Pancreas (tissue), 10 donors: ENCODE data around the gene CALML3. TPM values are rescaled to one million over a fixed set of nuclear protein-coding genes. Genes with fewer than 3 reads are reported as not detected.

ENCODE experiments used
- ATAC-seq, 4 donors: fragments of 200-7000 bp; cut with Tn5 transposase; one replicate each; pipeline versions ENCODE4 v1.8.0 to v1.9.1; 2020; ENCODE audit warnings: mild to moderate bottlenecking in 4 of 4, moderate library complexity in 4 of 4
- DNase-seq, 6 donors: peaks; one replicate each; pipeline ENCODE4 v3.0.0-alpha.2; 2020
- FAIRE-seq: peaks from 2 replicates; lab custom pipeline; 2012; peaks lifted over from hg19 to GRCh38; lab: Jason Lieb, UNC
- H3K27ac ChIP-seq, 4 donors: fragments of 200-600 bp; sonication (generic); 1 replicate in 3 of 4; 2 replicates in 1 of 4; pipeline versions ENCODE4 v1.5.0 to v1.8.0; 2020
- H3K27me3 ChIP-seq, 4 donors: fragments of 200-600 bp; one replicate each; pipeline ENCODE4 v1.8.0; 2021
- H3K36me3 ChIP-seq, 3 donors: fragments of 200-600 bp; sonication (generic) in 1 of 3; one replicate each; pipeline versions ENCODE4 v1.5.0 to v1.8.0; 2020 to 2021
- H3K4me1 ChIP-seq, 3 donors: fragments of 200-600 bp; one replicate each; pipeline ENCODE4 v1.8.0; 2021
- H3K4me3 ChIP-seq, 4 donors: fragments of 200-600 bp; sonication (generic) in 2 of 4; one replicate each; pipeline versions ENCODE4 v1.5.0 to v1.8.0; 2020 to 2021
- H3K9me3 ChIP-seq, 4 donors: fragments of 200-600 bp; one replicate each; pipeline ENCODE4 v1.8.0; 2021
- CTCF ChIP-seq, 4 donors: fragments of 200-600 bp; sonication (generic) in 3 of 4; IDR thresholded peaks; one replicate each; pipeline versions ENCODE4 v1.5.0 to v1.8.0; 2021; ENCODE audit warnings: antibody characterized with exemption in 4 of 4
- WGBS, 2 donors: extraction: QIAGEN DNeasy Blood & Tissue Kit; methylation state at CpG; one replicate each; pipeline ENCODE4 v1.1.7; 2013; 5-methylcytosine and 5-hydroxymethylcytosine counted together
- intact Hi-C, 3 donors: fragments of 100-400 bp; cut with DNase I; formaldehyde crosslinking; loops; one replicate each; pipeline versions ENCODE4 v1.11.1 to v1.14.2; 2022
- polyA plus RNA-seq, 2 donors: library from polyadenylated mRNA; stranded (reverse); fragments of 200-250 nt; gene quantifications; one replicate each; pipeline ENCODE4 v1.2.3, GENCODE V29; 2013
- total RNA-seq, 6 donors: library from RNA; stranded (reverse); fragmentation: NEBNext Ultra II Directional in 4 of 6; extraction: Animal tissue kit (Norgen Biotek cat#: 25700) in 4 of 6; gene quantifications; one replicate each; pipeline versions ENCODE4 v1.2.1 to v1.2.4, GENCODE V29; 2021 to 2023
- donor health status: healthy with polysubstance abuse.
- donor health status: DM: no; HTN: no; CAD: no; lungs with moderate emphysema.
- donor health status: DM: no; HTN: no; CAD: no.
- donor health status: control.
- donor health status: control.
- donor health status: Bipolar disorder and iron deficiency.
- donor health status: DM: yes; HTN: yes; CAD: no.
- donor health status: DM: no; HTN: no; CAD: no.
- donor health status: DM: no; HTN: no; CAD: no.
- donor health status: DM: yes; HTN: yes; CAD: no.

The CALML3 gene
- total and polyA plus RNA-seq, 8 donors = 0.05 to 0.08 TPM; not detected in 6

- no peaks in the 10 kb centered on the region for H3K27me3 ChIP-seq
- H3K27ac ChIP-seq = peak overlapping the region in 3 of 4 donors; percentile 26 to 50 (median 38)
- ATAC-seq (peak in 2 of 4 donors; percentile 1 to 7), FAIRE-seq (no peak), DNase-seq (peak in 2 of 6 donors; percentile 2 to 41)
- intact Hi-C loops = no loop called here
- peaks cover 21 to 28% (median 24%) of the 10 kb centered on the region in 3 donors for H3K4me1 ChIP-seq
- no peaks in the 10 kb centered on the region for H3K36me3 ChIP-seq
- no peak for TF ChIP-seq CTCF (IDR thresholded peaks at IDR 0.05)
- 73% methylated on average over 14 of the region's 14 CpGs for WGBS, 2 donors
- no peak overlapping the region for H3K4me3 ChIP-seq
- no peaks in the 10 kb centered on the region for H3K9me3 ChIP-seq
These were observed 21.9 kb upstream of the CALML3 start for GRCh38 chr10:5502571-5503476.

DNA sequence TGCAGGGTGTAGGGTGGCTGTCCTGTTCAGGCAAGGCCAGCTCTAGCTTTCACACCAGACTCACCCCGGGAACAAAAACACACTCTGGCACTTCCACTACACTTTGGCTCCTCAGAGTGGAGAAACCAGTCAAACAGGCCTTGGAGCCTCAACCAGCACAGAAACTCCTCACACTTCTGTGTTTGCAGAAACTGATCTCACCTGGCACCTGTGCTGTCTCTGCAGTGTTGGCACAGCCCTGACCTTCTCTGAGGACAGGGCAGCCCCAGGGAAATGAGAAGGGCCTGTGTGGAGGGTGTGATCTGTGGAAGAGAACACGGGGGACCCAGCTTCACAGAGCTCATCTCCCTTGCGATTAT is 21.3 kb upstream of the CALML3 start:
- no peaks in the 10 kb centered on the region for H3K9me3 ChIP-seq
- H3K4me1 ChIP-seq = peaks cover 21 to 28% (median 24%) of the 10 kb centered on the region in 3 donors
- WGBS, 2 donors = 15 to 22% methylated on average over 3 of the region's 3 CpGs
- peak; percentile 59 to 90 (median 82) for DNase-seq
- no peaks in the 10 kb centered on the region for H3K27me3 ChIP-seq
- no peak for FAIRE-seq
- H3K27ac ChIP-seq = peak overlapping the region in 2 of 4 donors; percentile 38 to 69
- H3K36me3 ChIP-seq = no peaks in the 10 kb centered on the region
- H3K4me3 ChIP-seq = no peak overlapping the region
- intact Hi-C loops = no loop called here
- peak; percentile 92 to 97 (median 94) for ATAC-seq
- no peak for TF ChIP-seq CTCF (IDR thresholded peaks at IDR 0.05)

DNA sequence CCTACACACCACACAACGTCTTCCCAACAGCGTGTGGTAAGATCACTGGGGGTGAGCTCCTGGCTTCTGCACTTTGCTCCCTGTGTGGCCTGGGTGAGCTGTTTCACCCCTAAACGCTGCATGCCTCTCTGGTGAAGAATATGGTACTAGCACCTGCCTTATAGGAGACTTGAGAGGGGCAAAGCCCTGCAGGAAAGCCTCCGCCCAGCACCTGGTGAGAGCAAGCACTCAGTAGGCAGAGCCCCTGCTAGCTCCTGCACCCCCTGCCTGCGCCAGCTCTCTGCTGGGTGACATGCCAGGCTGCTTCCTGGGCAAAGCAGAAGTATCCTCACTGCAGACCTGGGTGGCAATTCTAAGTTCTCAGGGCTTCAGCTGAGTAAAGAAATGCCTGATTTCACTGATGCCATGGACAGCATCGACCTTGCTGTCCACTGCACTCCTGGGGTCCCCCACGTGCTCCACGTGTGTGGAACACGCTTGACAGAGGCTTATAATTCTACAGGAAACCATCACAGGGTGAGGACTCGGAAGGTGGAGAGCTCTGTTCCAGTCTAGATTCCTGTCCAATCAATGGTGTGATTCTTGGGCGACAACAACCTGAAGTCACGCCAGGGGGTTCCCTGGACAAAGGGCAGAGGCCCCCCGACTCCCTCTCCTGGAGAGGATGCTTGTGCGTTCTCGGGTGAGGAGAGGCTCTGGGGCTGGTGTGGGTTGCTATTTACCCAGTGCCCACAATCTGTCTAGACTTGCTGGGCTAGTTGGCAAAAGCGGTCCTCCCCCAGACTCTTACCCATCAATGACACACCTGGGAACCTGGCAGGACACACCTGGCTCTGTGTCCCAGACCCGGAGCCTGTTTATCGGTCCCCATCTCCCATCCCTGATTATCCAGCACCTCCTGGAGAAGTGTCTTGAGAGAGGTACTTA is 20.4 kb upstream of the CALML3 start:
- Histone ChIP-seq H3K4me3 (no peak overlapping the region), H3K27me3 (no peaks in the 10 kb centered on the region), H3K27ac (peak overlapping the region in 3 of 4 donors; percentile 18 to 69 (median 46)), H3K4me1 (peaks cover 21 to 28% (median 24%) of the 10 kb centered on the region in 3 donors), H3K36me3 (no peaks in the 10 kb centered on the region), H3K9me3 (no peaks in the 10 kb centered on the region)
- TF ChIP-seq CTCF (IDR thresholded peaks at IDR 0.05) = no peak
- 57 to 61% methylated on average over 18 of the region's 18 CpGs for WGBS, 2 donors
- FAIRE-seq = no peak
- peak; percentile 15 to 28 (median 21) for ATAC-seq
- DNase-seq = peak in 3 of 6 donors; percentile 12 to 63 (median 56)
- intact Hi-C loops = no loop called here

GRCh38 chr10:5506246-5506645 is 18.5 kb upstream of the CALML3 start:
- no peak overlapping the region for H3K4me3 ChIP-seq
- no peak for TF ChIP-seq CTCF (IDR thresholded peaks at IDR 0.05)
- ATAC-seq (no peak), FAIRE-seq (no peak), DNase-seq (peak in 1 of 6 donors; percentile 17)
- no peaks in the 10 kb centered on the region for H3K27me3 ChIP-seq
- H3K4me1 ChIP-seq = peaks cover 21 to 28% (median 24%) of the 10 kb centered on the region in 3 donors
- intact Hi-C loops = no loop called here
- H3K9me3 ChIP-seq = no peaks in the 10 kb centered on the region
- peak overlapping the region in 1 of 4 donors; percentile 26 for H3K27ac ChIP-seq
- 40 to 42% methylated on average over 2 of the region's 2 CpGs for WGBS, 2 donors
- no peaks in the 10 kb centered on the region for H3K36me3 ChIP-seq
